GM21576 (cell line): ENCODE measurements around the gene SHBG.
A peak's percentile ranks its signal among the peaks of the same experiment; 100 is the strongest.
"Not testable (repeated sequence)": the region's sequence is repeated elsewhere in the genome, so short reads cannot be mapped to it uniquely, and the experiment has no call there.

Experiments
- ATAC-seq: cut with Tn5 transposase; IDR thresholded peaks from one replicate; pipeline ENCODE4 v1.9.1; 2021; ENCODE audit warnings: mild to moderate bottlenecking, moderate library complexity; ENCODE audit not compliant: unreplicated experiment

SHBG gene

GRCh38 chr17:7610641-7611040, 19.3 kb upstream of the SHBG start:
- no peak for ATAC-seq

- ATAC-seq: no peak
These were observed 18.2 kb upstream of the SHBG start for GRCh38 chr17:7611635-7612293.

- ATAC-seq: no peak
These were observed 17.7 kb upstream of the SHBG start for GRCh38 chr17:7612294-7612640.

GRCh38 chr17:7613769-7614424, 16.0 kb upstream of the SHBG start:
- ATAC-seq: peak; percentile 1

- peak; percentile 80 for ATAC-seq
These were observed 15.3 kb upstream of the SHBG start, which contains the start of gene FXR2 for GRCh38 chr17:7614425-7615264. FXR2 (minus strand) TSS chr17:7614897; CDS start chr17:7614532, 365 bp downstream.

DNA sequence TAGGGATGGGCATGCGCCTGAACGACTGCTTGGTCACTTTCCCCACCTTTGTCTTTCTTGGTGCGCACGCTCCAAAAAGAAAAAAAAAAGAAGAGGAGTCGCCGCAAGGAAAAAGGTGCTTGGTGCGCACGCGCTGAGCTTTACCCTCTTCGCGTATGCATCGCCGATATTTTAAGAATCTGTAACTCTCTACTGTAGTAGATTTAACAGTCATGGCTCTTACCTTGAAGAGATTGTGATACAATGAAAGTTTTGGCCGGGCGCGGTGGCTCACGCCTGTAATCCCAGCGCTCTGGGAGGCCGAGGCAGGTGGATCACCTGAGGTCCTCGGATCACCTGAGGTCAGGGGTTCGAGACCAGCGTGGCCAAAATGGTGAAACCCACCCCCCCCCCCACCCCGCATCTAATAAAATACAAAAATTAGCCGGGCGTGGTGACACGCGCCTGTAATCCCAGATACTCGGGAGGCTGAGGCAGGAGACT, 14.6 kb upstream of the SHBG start:
- no peak for ATAC-seq

- ATAC-seq: no peak
These were observed 11.3 kb upstream of the SHBG start for GRCh38 chr17:7618608-7619007.

- ATAC-seq: no peak
These were observed 9.1 kb upstream of the SHBG start for GRCh38 chr17:7620835-7621234.

- ATAC-seq: no peak
These were observed 6.3 kb upstream of the SHBG start for GRCh38 chr17:7623661-7624060.

- not testable (repeated sequence) for ATAC-seq
These were observed 4.2 kb upstream of the SHBG start for GRCh38 chr17:7625749-7626148.

- ATAC-seq: no peak
These were observed 3.6 kb upstream of the SHBG start for GRCh38 chr17:7626307-7626706.

DNA sequence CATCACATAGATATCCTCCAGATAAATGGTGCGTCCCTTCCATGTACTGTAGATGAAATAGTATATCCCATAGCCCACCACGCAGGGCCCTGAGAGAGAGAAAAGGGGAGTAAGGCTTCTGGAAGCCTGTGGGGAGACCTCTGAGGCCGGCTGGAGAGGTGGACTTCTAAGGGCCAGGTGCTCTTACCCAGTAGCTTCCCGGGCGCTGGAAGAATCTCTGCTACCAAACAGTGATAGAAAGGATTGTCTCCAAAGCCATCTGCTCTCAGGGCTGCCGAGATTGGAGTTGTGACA, 3.0 kb upstream of the SHBG start:
- ATAC-seq: no peak

- peak; percentile 84 for ATAC-seq
These were observed 2.4 kb upstream of the SHBG start, which contains the start of gene SAT2 for GRCh38 chr17:7627250-7628121. SAT2 (minus strand) TSS chr17:7627821; CDS start chr17:7627635, 186 bp downstream.

- no peak for ATAC-seq
These were observed 1.8 kb downstream of the SHBG start for GRCh38 chr17:7631398-7632380.

DNA sequence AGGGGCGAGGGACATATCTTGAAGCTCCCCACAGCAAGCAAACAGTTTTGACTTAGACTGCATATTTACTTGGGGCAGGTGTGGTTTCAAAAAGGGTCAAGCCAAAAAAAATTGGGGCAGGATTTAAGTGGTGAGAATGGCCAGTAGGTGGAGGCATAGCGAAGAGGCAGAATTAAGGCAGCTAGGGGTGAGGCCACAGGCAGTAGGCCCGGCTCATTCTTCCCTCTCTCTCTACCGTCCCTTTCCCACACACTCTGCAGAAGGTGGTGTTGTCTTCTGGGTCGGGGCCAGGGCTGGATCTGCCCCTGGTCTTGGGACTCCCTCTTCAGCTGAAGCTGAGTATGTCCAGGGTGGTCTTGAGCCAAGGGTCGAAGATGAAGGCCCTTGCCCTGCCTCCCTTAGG, 2.6 kb downstream of the SHBG start:
- no peak for ATAC-seq

DNA sequence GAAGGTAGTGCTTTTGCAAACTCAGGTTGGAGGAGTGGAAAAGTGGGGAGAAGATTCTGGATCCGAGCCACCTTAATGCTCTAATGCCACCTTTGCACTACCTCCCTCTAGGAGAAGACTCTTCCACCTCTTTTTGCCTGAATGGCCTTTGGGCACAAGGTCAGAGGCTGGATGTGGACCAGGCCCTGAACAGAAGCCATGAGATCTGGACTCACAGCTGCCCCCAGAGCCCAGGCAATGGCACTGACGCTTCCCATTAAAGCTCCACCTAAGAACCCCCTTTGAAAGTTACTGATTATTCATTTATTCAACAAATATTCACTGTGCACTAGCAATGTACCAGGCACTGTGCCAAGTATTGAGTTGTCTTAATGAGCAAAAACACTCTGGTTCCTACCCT, 3.2 kb downstream of the SHBG start:
- no peak for ATAC-seq

DNA sequence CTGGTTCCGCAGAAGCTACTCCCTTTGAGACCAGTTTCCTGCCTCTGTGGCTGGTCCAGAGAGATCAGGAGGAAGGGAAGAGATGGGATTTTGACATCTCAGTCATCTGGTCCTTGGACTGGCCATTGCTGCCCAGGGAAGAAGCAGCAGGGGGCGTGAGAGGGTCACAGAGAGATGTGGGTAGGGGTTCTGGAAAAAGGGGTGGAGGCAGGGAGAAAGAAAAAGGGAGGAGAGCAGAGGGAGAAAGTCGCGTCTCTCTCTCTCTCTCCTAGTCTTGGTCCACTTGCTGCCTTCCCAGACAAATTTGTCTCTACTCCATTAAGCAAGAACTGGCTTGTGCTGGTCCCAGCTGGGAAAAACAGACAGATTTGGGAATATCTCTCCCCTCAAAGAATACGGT, 4.4 kb downstream of the SHBG start:
- no peak for ATAC-seq

DNA sequence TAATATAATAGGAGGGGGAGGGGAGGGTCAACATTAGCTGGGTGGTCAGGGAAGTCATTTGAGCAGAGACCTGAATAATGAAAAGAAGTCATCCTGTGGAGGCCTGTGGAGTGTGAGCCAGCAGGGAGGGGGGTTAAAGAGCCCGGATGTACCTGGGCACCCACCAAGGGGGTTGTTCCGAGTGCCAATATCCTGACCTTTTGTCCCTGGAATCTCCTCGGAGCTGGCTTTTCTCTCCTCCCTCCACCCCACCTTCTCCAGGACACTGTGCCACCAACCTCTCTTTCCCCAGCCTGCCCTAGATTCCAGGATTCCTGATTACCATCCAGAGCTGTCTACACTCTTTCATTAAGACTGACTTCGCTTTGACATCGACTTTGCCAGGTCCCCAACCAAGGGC, 6.2 kb downstream of the SHBG start:
- ATAC-seq: no peak

DNA sequence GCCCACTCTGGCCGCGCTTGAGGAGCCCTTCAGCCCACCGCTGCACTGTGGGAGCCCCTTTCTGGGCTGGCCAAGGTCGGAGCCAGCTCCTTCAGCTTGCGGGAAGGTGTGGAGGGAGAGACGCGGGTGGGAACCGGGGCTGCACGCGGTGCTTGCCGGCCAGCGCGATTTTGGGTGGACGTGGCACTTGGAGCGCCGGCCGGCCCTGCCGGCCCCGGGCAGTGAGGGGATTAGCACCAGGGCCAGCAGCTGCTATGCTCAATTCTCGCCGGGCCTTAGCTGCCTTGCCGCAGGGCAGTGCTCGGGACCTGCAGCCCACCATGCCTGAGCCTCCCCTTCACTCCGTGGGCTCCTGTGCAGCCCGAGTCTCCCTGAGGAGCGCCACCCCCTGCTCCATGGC, 10.8 kb downstream of the SHBG start:
- ATAC-seq: no peak

GRCh38 chr17:7641635-7642034, 11.7 kb downstream of the SHBG start:
- ATAC-seq: not testable (repeated sequence)
